Mesothelial cell of epicardium (in vitro differentiated cells): Measurements from ENCODE around the gene PPP1R37. TPM values are rescaled to one million over a fixed set of nuclear protein-coding genes. Genes with fewer than 3 reads are reported as not detected.

Source experiments
- DNase-seq, 2 experiments: peaks; one replicate each; pipeline ENCODE4 v3.0.0; 2021; ENCODE audit warnings: low spot score in 2 of 2; ENCODE audit not compliant: unreplicated experiment in 2 of 2
- H3K27ac Mint-ChIP-seq: 2 replicates; pipeline ENCODE4 v1.8.0; 2021; ENCODE audit warnings: mixed read lengths
- H3K27me3 Mint-ChIP-seq: 2 replicates; pipeline ENCODE4 v1.8.0; 2021; ENCODE audit warnings: low read depth, mixed read lengths
- H3K36me3 Mint-ChIP-seq: 2 replicates; pipeline ENCODE4 v1.8.0; 2021; ENCODE audit warnings: mixed read lengths
- H3K4me1 Mint-ChIP-seq: 2 replicates; pipeline ENCODE4 v1.8.0; 2021; ENCODE audit warnings: mixed read lengths
- H3K4me3 Mint-ChIP-seq: 2 replicates; pipeline ENCODE4 v1.8.0; 2021; ENCODE audit warnings: mild to moderate bottlenecking, moderate library complexity, mixed read lengths
- H3K9me3 Mint-ChIP-seq: 2 replicates; pipeline ENCODE4 v1.8.0; 2021; ENCODE audit warnings: mixed read lengths
- total RNA-seq: library from RNA; stranded (reverse); gene quantifications from 3 replicates; pipeline ENCODE4 v1.2.1, GENCODE V29; 2021
- TF ChIP-seq, protein P1 (sequence below): fragments of 200-600 bp; sonication (generic); IDR thresholded peaks from one replicate; pipeline ENCODE4 v1.5.0; 2021; ENCODE audit warnings: antibody characterized with exemption; ENCODE audit not compliant: unreplicated experiment

PPP1R37 gene
- total RNA-seq, 1 donor from 2014 or later = 40.7 TPM

DNA sequence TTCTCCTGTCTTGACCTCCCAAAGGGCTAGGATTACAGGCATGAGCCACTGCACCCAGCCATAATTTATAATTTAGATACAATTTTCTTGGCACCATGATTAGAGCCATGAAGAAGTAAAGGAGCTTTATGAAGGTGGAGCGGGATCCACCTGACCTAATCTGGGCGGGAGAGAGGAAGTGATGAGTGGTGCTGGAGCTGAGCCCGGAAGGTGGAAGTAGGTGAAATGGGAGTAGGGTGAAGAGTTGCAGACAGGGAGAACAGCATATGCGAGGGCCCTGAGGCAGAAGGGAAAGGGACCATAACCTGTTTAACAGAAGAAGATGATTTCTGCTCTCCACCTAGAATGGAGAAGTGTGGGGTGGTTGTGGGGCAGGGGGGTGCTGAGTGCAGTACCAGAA lies 89.8 kb downstream of the PPP1R37 start:
- TF ChIP-seq, protein P1, sequence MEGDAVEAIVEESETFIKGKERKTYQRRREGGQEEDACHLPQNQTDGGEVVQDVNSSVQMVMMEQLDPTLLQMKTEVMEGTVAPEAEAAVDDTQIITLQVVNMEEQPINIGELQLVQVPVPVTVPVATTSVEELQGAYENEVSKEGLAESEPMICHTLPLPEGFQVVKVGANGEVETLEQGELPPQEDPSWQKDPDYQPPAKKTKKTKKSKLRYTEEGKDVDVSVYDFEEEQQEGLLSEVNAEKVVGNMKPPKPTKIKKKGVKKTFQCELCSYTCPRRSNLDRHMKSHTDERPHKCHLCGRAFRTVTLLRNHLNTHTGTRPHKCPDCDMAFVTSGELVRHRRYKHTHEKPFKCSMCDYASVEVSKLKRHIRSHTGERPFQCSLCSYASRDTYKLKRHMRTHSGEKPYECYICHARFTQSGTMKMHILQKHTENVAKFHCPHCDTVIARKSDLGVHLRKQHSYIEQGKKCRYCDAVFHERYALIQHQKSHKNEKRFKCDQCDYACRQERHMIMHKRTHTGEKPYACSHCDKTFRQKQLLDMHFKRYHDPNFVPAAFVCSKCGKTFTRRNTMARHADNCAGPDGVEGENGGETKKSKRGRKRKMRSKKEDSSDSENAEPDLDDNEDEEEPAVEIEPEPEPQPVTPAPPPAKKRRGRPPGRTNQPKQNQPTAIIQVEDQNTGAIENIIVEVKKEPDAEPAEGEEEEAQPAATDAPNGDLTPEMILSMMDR = no peak
- H3K9me3 Mint-ChIP-seq = no peaks in the 10 kb centered on the region
- H3K27ac Mint-ChIP-seq = no peak overlapping the region
- H3K36me3 Mint-ChIP-seq = peaks cover 6% of the 10 kb centered on the region
- H3K27me3 Mint-ChIP-seq = no peaks in the 10 kb centered on the region
- no peak overlapping the region for H3K4me3 Mint-ChIP-seq
- H3K4me1 Mint-ChIP-seq = peaks cover 15% of the 10 kb centered on the region
- no peak for DNase-seq

DNA sequence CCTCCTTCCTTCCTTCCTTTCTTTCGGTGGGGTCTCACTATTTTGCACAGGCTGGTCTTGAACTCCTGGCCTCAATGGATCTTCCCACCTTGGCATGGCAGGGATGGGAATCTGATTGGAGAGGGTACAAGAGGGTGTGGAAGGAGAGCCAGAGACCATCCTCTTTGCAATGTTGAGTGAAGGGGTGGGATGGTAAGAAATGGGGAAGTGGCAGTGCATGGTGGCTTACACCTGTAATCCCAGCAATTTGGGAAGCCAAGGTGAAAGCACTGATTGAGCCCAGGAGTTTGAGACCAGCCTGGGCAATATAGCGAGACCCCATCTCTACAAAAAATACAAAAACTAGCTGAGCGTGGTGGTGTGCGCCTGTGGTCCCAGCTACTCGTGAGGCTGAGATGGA lies 91.1 kb downstream of the PPP1R37 start:
- no peak for DNase-seq
- TF ChIP-seq, protein P1 = no peak
- H3K9me3 Mint-ChIP-seq = no peaks in the 10 kb centered on the region
- H3K36me3 Mint-ChIP-seq = peaks cover 6% of the 10 kb centered on the region
- peaks cover 13% of the 10 kb centered on the region for H3K4me1 Mint-ChIP-seq
- H3K4me3 Mint-ChIP-seq = no peak overlapping the region
- H3K27ac Mint-ChIP-seq = no peak overlapping the region
- no peaks in the 10 kb centered on the region for H3K27me3 Mint-ChIP-seq

DNA sequence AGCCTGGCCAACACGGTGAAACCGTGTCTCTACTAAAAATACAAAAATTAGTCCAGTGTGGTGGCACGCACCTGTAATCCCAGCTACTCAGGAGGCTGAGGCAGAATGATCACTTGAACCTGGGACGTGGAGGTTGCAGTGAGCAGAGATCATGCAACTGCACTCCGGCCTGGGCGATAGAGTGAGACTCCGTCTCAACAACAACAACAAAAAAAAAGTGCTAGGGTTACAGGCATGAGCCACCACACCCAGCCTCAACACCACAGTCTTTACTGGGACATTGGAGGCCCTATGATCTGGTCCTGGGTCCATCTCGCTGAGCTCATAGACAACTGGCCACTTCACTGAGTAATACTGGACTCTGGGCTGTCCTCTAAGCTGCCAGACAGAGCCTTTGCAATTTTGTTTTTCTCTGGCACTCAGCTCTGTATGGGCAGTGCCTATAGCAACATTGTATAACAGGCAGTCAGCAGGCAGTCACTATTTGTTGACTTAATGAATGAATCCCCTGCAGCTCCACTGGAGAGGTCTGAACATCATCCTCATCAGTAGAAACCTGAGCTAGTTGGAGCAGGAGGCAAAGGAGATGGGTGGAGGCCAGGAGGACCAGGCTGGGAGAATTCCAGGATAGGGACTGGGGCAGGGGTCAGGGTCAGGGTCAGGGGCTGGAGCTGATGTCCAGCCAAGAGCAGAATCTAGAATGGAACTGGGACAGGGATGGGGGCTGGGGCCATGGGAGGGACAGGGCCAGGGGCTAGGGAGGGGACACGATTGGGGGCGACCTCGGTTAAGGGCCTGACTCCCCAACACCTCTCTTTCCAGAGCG lies 93.7 kb downstream of the PPP1R37 start:
- no peak overlapping the region for H3K4me3 Mint-ChIP-seq
- H3K4me1 Mint-ChIP-seq = no peaks in the 10 kb centered on the region
- no peak for DNase-seq
- no peaks in the 10 kb centered on the region for H3K27me3 Mint-ChIP-seq
- TF ChIP-seq, protein P1 = no peak
- no peaks in the 10 kb centered on the region for H3K9me3 Mint-ChIP-seq
- no peaks in the 10 kb centered on the region for H3K36me3 Mint-ChIP-seq
- H3K27ac Mint-ChIP-seq = no peak overlapping the region

DNA sequence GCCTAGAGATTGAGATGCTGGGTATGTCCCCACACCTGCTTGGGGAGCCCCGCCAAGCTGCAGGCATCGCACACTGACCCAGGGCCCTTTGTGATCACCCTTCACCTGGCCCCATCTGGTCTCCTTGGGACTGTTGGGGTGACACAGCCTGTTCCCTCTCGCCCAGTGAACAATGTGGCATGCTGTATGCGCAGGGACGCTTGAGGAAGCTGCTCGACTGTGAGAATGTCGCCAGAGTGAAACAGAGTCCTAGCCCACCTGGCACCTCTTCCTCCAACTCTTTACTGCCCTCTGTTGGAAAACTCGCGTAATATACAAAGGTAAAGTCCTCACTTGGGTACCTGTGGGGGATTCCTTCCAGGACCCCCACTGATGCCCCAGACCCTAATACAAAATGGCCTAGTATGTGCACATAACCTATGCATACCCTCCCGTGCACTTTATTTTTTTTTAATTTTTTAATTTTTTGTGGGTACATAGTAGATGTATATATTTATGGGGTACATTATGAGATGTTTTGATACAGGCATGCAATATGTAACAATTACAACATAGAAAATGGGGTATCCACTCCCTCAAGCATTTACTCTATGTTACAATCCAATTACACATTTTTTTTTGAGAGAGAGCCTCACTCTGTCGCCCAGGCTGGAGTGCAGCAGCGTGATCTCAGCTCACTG lies 94.6 kb downstream of the PPP1R37 start:
- Mint-ChIP-seq H3K9me3 (no peaks in the 10 kb centered on the region), H3K36me3 (no peaks in the 10 kb centered on the region), H3K4me1 (no peaks in the 10 kb centered on the region), H3K4me3 (no peak overlapping the region), H3K27ac (no peak overlapping the region), H3K27me3 (no peaks in the 10 kb centered on the region)
- DNase-seq = no peak
- TF ChIP-seq, protein P1 = peak; percentile 65

DNA sequence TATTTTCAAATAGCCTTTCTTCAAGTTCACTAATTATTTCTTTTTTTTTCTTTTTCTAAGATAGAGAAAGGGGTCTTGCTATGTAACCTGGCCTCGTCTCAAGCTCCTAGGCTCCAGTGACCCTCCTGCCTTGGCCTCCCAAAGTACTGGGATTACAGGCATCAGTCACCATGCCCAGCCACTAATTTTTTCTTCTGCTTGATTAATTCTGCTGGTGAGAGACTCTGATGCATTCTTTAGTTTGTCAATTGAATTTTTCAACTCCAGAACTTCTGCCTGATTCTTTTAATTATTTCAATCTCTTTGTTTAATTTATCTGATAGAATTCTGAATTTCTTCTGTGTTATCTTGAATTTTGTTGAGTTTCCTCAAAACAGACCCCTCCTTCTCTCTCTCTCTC lies 97.0 kb downstream of the PPP1R37 start:
- H3K36me3 Mint-ChIP-seq = no peaks in the 10 kb centered on the region
- TF ChIP-seq, protein P1 = no peak
- H3K27ac Mint-ChIP-seq = no peak overlapping the region
- no peak for DNase-seq
- H3K4me3 Mint-ChIP-seq = no peak overlapping the region
- no peaks in the 10 kb centered on the region for H3K4me1 Mint-ChIP-seq
- no peaks in the 10 kb centered on the region for H3K9me3 Mint-ChIP-seq
- no peaks in the 10 kb centered on the region for H3K27me3 Mint-ChIP-seq
